SH-SY5Y (cell line): ENCODE measurements around the gene PTPRC.

Source experiments
- GATA2 ChIP-seq: IDR thresholded peaks from 2 replicates; pipeline ENCODE4 v1.6.1; 2011; ENCODE audit warnings: mild to moderate bottlenecking, low read depth, low read length
- GATA3 ChIP-seq: IDR thresholded peaks from 2 replicates; pipeline ENCODE4 v1.6.1; 2011; ENCODE audit warnings: low read depth, mild to moderate bottlenecking, low read length, moderate library complexity

GRCh38 chr1:198761859-198762616, 123.2 kb downstream of the PTPRC start:
- TF ChIP-seq GATA2 (no peak), GATA3 (no peak)
